Smooth muscle cell (in vitro differentiated cells): Measurements from ENCODE around the gene AGBL1. TPM values are rescaled to one million over a fixed set of nuclear protein-coding genes. Genes with fewer than 3 reads are reported as not detected.
A peak's percentile ranks its signal among the peaks of the same experiment; 100 is the strongest.

Experiments
- DNase-seq: peaks from one replicate; lab custom pipeline; 2025; ENCODE audit not compliant: unreplicated experiment; lab: John Stamatoyannopoulos, UW
- H2AFZ ChIP-seq: fragments of 200-600 bp; sonication (generic); 2 replicates; pipeline ENCODE4 v1.6.0; 2016; ENCODE audit warnings: antibody characterized with exemption, low read depth, mild to moderate bottlenecking
- H3F3A ChIP-seq: fragments of 200-600 bp; sonication (generic); 2 replicates; pipeline ENCODE4 v1.6.0; 2017; ENCODE audit warnings: antibody characterized with exemption, low read depth
- H3K27ac ChIP-seq: fragments of 200-600 bp; sonication (generic); 2 replicates; pipeline ENCODE4 v1.5.1; 2016; ENCODE audit warnings: low read depth, mild to moderate bottlenecking
- H3K27me3 ChIP-seq: fragments of 200-600 bp; sonication (generic); 2 replicates; pipeline ENCODE4 v1.6.1; 2016; ENCODE audit warnings: low read depth, mild to moderate bottlenecking
- H3K36me3 ChIP-seq: fragments of 200-600 bp; sonication (generic); 2 replicates; pipeline ENCODE4 v1.5.1; 2016; ENCODE audit warnings: low read depth
- H3K4me1 ChIP-seq: fragments of 200-600 bp; sonication (generic); 2 replicates; pipeline ENCODE4 v1.5.1; 2016; ENCODE audit warnings: low read depth
- H3K4me2 ChIP-seq: fragments of 200-600 bp; sonication (generic); 2 replicates; pipeline ENCODE4 v1.6.0; 2016; ENCODE audit warnings: mild to moderate bottlenecking
- H3K4me3 ChIP-seq: fragments of 200-600 bp; sonication (generic); 2 replicates; pipeline ENCODE4 v1.5.1; 2016; ENCODE audit warnings: mild to moderate bottlenecking
- H3K79me2 ChIP-seq: fragments of 200-600 bp; sonication (generic); 2 replicates; pipeline ENCODE4 v1.6.0; 2016; ENCODE audit warnings: low read depth, mild to moderate bottlenecking
- H3K9ac ChIP-seq: fragments of 200-600 bp; sonication (generic); 2 replicates; pipeline ENCODE4 v1.6.0; 2016; ENCODE audit warnings: low read depth
- H3K9me3 ChIP-seq: fragments of 200-600 bp; sonication (generic); replicated peaks from 2 replicates; pipeline ENCODE4 v1.5.1; 2016; ENCODE audit warnings: low read depth
- H4K20me1 ChIP-seq: fragments of 200-600 bp; sonication (generic); 2 replicates; pipeline ENCODE4 v1.6.0; 2016; ENCODE audit warnings: low read depth
- CTCF ChIP-seq: fragments of 200-600 bp; sonication (generic); IDR thresholded peaks from 2 replicates; pipeline ENCODE4 v1.5.1; 2017; ENCODE audit warnings: borderline replicate concordance, mild to moderate bottlenecking, antibody characterized with exemption; ENCODE audit not compliant: insufficient read depth, poor library complexity, severe bottlenecking
- WGBS: methylation state at CpG from one replicate; pipeline ENCODE4 v1.1.7; 2016; ENCODE audit warnings: low lambda C conversion rate; 5-methylcytosine and 5-hydroxymethylcytosine counted together
- polyA plus RNA-seq: library from polyadenylated mRNA; unstranded; fragments of >200 nt; fragmentation: Nextera tagmentation; extraction: Ambion mirVana; gene quantifications from 2 replicates; pipeline ENCODE4 v1.2.1, GENCODE V29; 2016
- total RNA-seq: library from RNA; depleted of rRNA; stranded (reverse); fragments of >200 nt; gene quantifications from 2 replicates; pipeline ENCODE4 v1.2.3, GENCODE V29; 2014

The AGBL1 gene
- total and polyA plus RNA-seq, 2 experiments from 2014 or later = not detected

GRCh38 chr15:86624261-86625036 is 544.8 kb downstream of the AGBL1 start:
- 25% methylated on average over 6 of the region's 6 CpGs for WGBS
- H3K27ac ChIP-seq = peak overlapping the region; percentile 66
- H3K36me3 ChIP-seq = no peaks in the 10 kb centered on the region
- H3K4me3 ChIP-seq = no peak overlapping the region
- no peaks in the 10 kb centered on the region for H3F3A ChIP-seq
- no peaks in the 10 kb centered on the region for H3K9me3 ChIP-seq
- no peaks in the 10 kb centered on the region for H3K27me3 ChIP-seq
- H3K4me1 ChIP-seq = peaks cover 9% of the 10 kb centered on the region
- H3K4me2 ChIP-seq = peak overlapping the region; percentile 71
- peak; percentile 26 for DNase-seq
- H3K79me2 ChIP-seq = no peaks in the 10 kb centered on the region
- TF ChIP-seq CTCF = peak; percentile 55
- no peak overlapping the region for H3K9ac ChIP-seq
- H4K20me1 ChIP-seq = no peaks in the 10 kb centered on the region
- H2AFZ ChIP-seq = peak overlapping the region; percentile 47

- Histone ChIP-seq H3K4me2 (no peak overlapping the region), H3K4me1 (peaks cover 3% of the 10 kb centered on the region), H3K9ac (no peak overlapping the region), H3K27ac (no peak overlapping the region), H3K36me3 (no peaks in the 10 kb centered on the region), H3F3A (no peaks in the 10 kb centered on the region), H2AFZ (no peak overlapping the region), H4K20me1 (no peaks in the 10 kb centered on the region), H3K27me3 (no peaks in the 10 kb centered on the region), H3K4me3 (no peak overlapping the region), H3K79me2 (no peaks in the 10 kb centered on the region), H3K9me3 (no peaks in the 10 kb centered on the region)
- no peak for TF ChIP-seq CTCF
- DNase-seq = no peak
- WGBS = 85% methylated on average over 7 of the region's 7 CpGs
Measured at GRCh38 chr15:86629409-86630356, 550.0 kb downstream of the AGBL1 start.

- Histone ChIP-seq H3K4me2 (no peak overlapping the region), H3F3A (no peaks in the 10 kb centered on the region), H3K27me3 (no peaks in the 10 kb centered on the region), H3K9me3 (no peaks in the 10 kb centered on the region), H3K36me3 (no peaks in the 10 kb centered on the region), H3K4me3 (no peak overlapping the region), H2AFZ (no peak overlapping the region), H3K79me2 (no peaks in the 10 kb centered on the region), H3K27ac (no peak overlapping the region), H3K4me1 (no peaks in the 10 kb centered on the region), H4K20me1 (no peaks in the 10 kb centered on the region), H3K9ac (no peak overlapping the region)
- no peak for DNase-seq
- TF ChIP-seq CTCF = no peak
- 82% methylated on average over 5 of the region's 5 CpGs for WGBS
Measured at GRCh38 chr15:86630946-86631345, 551.3 kb downstream of the AGBL1 start.
